Measurements from ENCODE around the gene AK1. TPM values are rescaled to one million over a fixed set of nuclear protein-coding genes. Genes with fewer than 3 reads are reported as not detected.

AK1 gene
- total and polyA plus RNA-seq, 2 experiments from 2014 or later: 16.2 to 35.5 TPM

GRCh38 chr9:127880143-127880542 is 2.7 kb upstream of the AK1 start (continued):
- TF ChIP-seq ZNF462 (CRISPR knock-in tag; IDR thresholded peaks at IDR 0.05) (no peak), ZNF331 (CRISPR knock-in tag; IDR thresholded peaks at IDR 0.05; ENCODE audit: low read depth) (no peak), JUNB (IDR thresholded peaks at IDR 0.05; ENCODE audit: unreplicated experiment) (no peak), ZNF114 (CRISPR knock-in tag; IDR thresholded peaks at IDR 0.05) (no peak)

GRCh38 chr9:127878652-127879390 is 1.3 kb upstream of the AK1 start:
- Histone ChIP-seq H3K27me3 (ENCODE audit: insufficient read depth) (0 out of 2 replicates have a peak, but pooled peaks cover 6% of the 10 kb centered on the region), H3K4me3 (no peak overlapping the region), H3K9me2 (ENCODE audit: insufficient read depth) (no peaks in the 10 kb centered on the region), H2AFZ (no peak overlapping the region), H3K4me2 (peak overlapping the region; percentile 92; the same call in 1 of the 2 replicates), H3F3A (replicated peaks; ENCODE audit: low read depth) (peaks cover 19% of the 10 kb centered on the region; the same call in 1 of the 2 replicates), H3K79me2 (replicated peaks; ENCODE audit: insufficient read depth) (no peaks in the 10 kb centered on the region), H3K4me1 (ENCODE audit: insufficient read depth) (peaks cover 5% of the 10 kb centered on the region), H3K36me3 (ENCODE audit: insufficient read depth) (no peaks in the 10 kb centered on the region), H3K27ac (ENCODE audit: low read depth) (no peak overlapping the region), H4K20me1 (replicated peaks; ENCODE audit: insufficient read depth) (no peaks in the 10 kb centered on the region)
- DNase-seq (ENCODE audit: low spot score): no peak
- Mint-ChIP-seq H3K9me3 (no peaks in the 10 kb centered on the region), H3K36me3 (ENCODE audit: low read depth) (no peaks in the 10 kb centered on the region), H3K4me3 (peak overlapping the region; percentile 81; the same call in 2 of the 3 replicates), H3K27me3 (ENCODE audit: insufficient read depth, low read depth, poor library complexity) (peaks cover 27% of the 10 kb centered on the region), H3K4me1 (peaks cover 15% of the 10 kb centered on the region), H3K27ac (no peak overlapping the region)
- TF ChIP-seq STAT1 (IDR thresholded peaks at IDR 0.05; ENCODE audit: unreplicated experiment) (no peak), EZH2phosphoT487 (IDR thresholded peaks at IDR 0.05; ENCODE audit: unreplicated experiment) (no peak), ETS1 (IDR thresholded peaks at IDR 0.05) (no peak), REST (IDR thresholded peaks at IDR 0.05; ENCODE audit: unreplicated experiment) (no peak), EZH2 (IDR thresholded peaks at IDR 0.05; ENCODE audit: low read depth, unreplicated experiment) (no peak)
- no peak for ATAC-seq

Data from GM23338 (cell line).